Fibroblast of pulmonary artery (primary cell): ENCODE measurements around the gene LAMP1.
"Not testable (repeated sequence)": the region's sequence is repeated elsewhere in the genome, so short reads cannot be mapped to it uniquely, and the experiment has no call there.

Source experiments
- DNase-seq: peaks from one replicate; pipeline ENCODE4 v3.0.0-alpha.2; 2010; ENCODE audit warnings: low read depth
- H3K4me3 ChIP-seq: replicated peaks from 2 replicates; pipeline ENCODE4 v1.5.1; 2011; ENCODE audit warnings: low read depth, mild to moderate bottlenecking, control low read depth, low read length, moderate library complexity
- CTCF ChIP-seq: IDR thresholded peaks from 2 replicates; pipeline ENCODE4 v1.5.1; 2011; ENCODE audit warnings: mild to moderate bottlenecking, control low read depth, low read length, inconsistent platforms; ENCODE audit errors: missing control alignments

LAMP1 gene

GRCh38 chr13:113364311-113364889 lies 67.4 kb downstream of the LAMP1 start:
- TF ChIP-seq CTCF, result no peak
- no peak for DNase-seq
- no peak overlapping the region for H3K4me3 ChIP-seq

DNA sequence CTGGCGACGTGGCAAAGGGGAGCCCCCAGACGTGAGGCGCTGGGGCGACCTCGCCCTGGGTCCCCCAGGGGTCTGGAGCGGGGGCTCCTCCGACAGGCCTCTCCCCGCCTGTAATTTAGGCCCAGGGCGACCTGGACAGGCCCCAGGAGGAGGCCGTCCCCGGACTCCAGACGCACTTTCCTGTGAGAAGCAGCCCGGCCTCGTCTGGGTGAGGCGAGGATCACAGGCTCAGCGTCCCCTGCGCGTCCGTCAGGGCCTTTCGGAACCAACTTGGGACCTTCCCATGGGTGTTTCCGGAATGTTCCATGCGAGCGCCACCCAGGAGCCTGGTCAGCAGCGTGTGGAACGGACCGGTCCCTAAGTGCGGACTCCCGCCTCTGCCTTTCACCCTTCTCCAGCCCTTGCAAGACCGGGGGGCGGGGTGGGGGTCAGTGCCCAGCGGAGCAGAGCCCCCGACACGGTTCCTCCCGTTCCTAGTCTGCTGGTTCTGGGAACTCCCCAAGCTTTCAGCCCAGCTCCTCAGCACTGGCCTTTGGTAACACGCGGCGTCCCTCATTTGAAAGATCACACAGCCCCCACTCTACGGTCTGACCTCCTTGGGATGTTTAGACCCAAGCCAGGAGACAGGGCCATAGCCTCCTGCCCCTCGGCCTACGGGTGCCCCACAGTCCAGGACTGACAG lies 68.0 kb downstream of the LAMP1 start:
- no peak for TF ChIP-seq CTCF
- no peak overlapping the region for H3K4me3 ChIP-seq
- no peak for DNase-seq

DNA sequence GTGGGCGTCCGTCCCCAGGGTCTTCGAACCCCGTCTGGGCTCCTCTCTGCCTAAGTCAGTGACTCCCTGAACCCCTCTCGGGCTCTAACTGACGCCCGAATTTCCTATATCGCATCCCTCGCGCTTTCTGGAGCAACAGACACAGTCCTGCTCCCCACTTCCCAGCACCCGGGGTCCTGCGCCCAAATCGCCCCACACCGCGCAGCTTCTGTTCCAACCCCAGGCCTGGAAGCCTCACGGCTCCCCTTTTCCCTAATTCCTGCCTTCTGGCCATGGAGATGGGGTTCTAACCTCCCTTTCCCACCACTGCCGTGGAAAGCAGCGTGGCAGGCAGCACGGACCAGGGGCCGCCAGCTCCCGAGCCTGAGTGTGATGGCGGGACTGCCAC lies 68.5 kb downstream of the LAMP1 start:
- H3K4me3 ChIP-seq, result no peak overlapping the region
- no peak for TF ChIP-seq CTCF
- no peak for DNase-seq

GRCh38 chr13:113365971-113366588 lies 69.0 kb downstream of the LAMP1 start:
- no peak overlapping the region for H3K4me3 ChIP-seq
- DNase-seq, result no peak
- TF ChIP-seq CTCF, result no peak

DNA sequence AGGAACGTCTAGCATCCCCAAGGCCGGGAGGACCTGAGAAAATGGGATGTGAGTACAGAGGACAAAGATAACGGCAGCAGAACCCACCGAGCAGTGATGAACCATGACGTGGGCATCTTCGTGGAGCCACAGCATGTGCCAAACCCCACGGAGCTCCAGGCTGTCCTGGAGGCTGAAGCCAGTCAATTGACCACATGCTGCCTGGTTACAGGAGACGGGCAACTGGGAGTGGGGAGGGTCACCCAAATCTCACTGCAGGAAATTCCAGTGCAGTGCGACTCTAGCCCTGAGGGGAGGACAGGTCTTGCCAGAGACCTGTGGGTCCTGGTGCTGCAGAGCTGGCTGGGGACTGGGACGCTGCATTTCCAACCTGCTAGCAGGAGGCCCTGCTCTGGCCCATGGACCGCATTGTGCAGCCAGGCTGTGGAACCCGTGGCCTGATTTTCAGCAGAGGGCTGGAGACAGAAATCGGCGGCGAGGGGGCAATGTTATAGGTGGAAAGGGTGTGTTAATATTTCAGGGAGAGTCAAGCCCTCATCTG lies 70.1 kb downstream of the LAMP1 start:
- TF ChIP-seq CTCF, result no peak
- no peak for DNase-seq
- H3K4me3 ChIP-seq, result no peak overlapping the region

- H3K4me3 ChIP-seq, result no peak overlapping the region
- DNase-seq, result no peak
- TF ChIP-seq CTCF, result no peak
These were observed 70.7 kb downstream of the LAMP1 start for GRCh38 chr13:113367771-113368170.

- DNase-seq, H3K4me3 ChIP-seq: not testable (repeated sequence)
These were observed 71.3 kb downstream of the LAMP1 start for GRCh38 chr13:113368353-113368752.
